HG03280 (cell line): ENCODE data around the gene KDM4F.
A peak's percentile ranks its signal among the peaks of the same experiment; 100 is the strongest.

Source experiments
- ATAC-seq: cut with Tn5 transposase; IDR thresholded peaks from one replicate; pipeline ENCODE4 v1.9.1; 2021; ENCODE audit warnings: mild to moderate bottlenecking, moderate library complexity; ENCODE audit not compliant: unreplicated experiment

Gene KDM4F

GRCh38 chr11:95089620-95090542 lies 40.7 kb downstream of the KDM4F start, which contains the start of gene ENDOD1:
ENDOD1 (plus strand) TSS chr11:95089846; CDS start chr11:95089928, 82 bp downstream.
- ATAC-seq = peak; percentile 93

- no peak for ATAC-seq
Observed at GRCh38 chr11:95091663-95092180, 42.5 kb downstream of the KDM4F start.

GRCh38 chr11:95092549-95093324 lies 43.5 kb downstream of the KDM4F start:
- peak; percentile 18 for ATAC-seq

GRCh38 chr11:95093548-95093947 lies 44.3 kb downstream of the KDM4F start:
- no peak for ATAC-seq

GRCh38 chr11:95095858-95096587 lies 46.8 kb downstream of the KDM4F start:
- peak; percentile 79 for ATAC-seq

- no peak for ATAC-seq
Observed at GRCh38 chr11:95097209-95097608, 48.0 kb downstream of the KDM4F start.

- no peak for ATAC-seq
Observed at GRCh38 chr11:95098826-95099225, 49.6 kb downstream of the KDM4F start.

GRCh38 chr11:95100191-95100648 lies 51.0 kb downstream of the KDM4F start:
- no peak for ATAC-seq
